ENCODE measurements around the gene APMAP. TPM values are rescaled to one million over a fixed set of nuclear protein-coding genes. Genes with fewer than 3 reads are reported as not detected.
A peak's percentile ranks its signal among the peaks of the same experiment; 100 is the strongest.

APMAP gene
- total and polyA plus RNA-seq, 4 donors = 132 to 378 (median 234) TPM

DNA sequence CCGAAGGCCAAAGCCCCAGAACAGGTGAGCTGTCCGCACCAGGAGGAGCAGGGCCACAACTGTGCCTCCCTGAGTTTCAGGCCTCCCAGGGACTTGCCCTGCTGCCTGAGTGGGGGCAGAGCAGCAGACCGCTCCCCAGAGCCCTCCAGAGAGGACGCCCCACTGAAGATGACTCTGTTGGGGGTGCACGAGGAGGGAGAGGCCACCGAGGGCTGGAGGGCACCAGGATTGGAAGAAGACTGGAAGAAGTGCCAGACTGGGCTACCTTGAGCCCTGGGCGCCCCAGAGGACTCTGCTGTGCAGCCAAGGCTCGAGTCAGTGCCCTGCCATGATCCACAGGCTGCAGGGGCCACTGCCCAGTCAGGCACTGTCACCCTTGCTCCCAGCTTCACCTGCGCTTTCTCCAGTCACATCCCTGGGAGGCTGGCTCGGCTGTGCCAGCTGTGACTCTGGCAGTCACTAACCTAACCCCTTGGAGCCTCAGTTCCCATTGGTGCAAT is 32.2 kb downstream of the APMAP start:
- 95% methylated on average over 10 of the region's 10 CpGs for WGBS
- no peaks in the 10 kb centered on the region for H3K27me3 ChIP-seq (ENCODE audit: control insufficient read depth in 4 of 4, insufficient read depth in 4 of 4, low read length in 3 of 4)
- peak; percentile 17 for DNase-seq (ENCODE audit: low spot score)
- H3K9ac ChIP-seq (ENCODE audit: low read depth in 1 of 2, low read length in 2 of 2) = no peak overlapping the region
- H3K4me3 ChIP-seq (ENCODE audit: low read depth in 1 of 3, low read length in 3 of 3) = no peak overlapping the region
- peak overlapping the region in 1 of 2 donors; percentile 47 for H3K27ac ChIP-seq (ENCODE audit: low read depth in 1 of 2, low read length in 2 of 2)
- TF ChIP-seq FOXA1 (IDR thresholded peaks at IDR 0.05) (no peak), HNF4A (conservative IDR thresholded peaks at IDR 0.05) (no peak), GABPA (IDR thresholded peaks at IDR 0.05 in 1 of 2, conservative IDR thresholded peaks at IDR 0.05 in 1 of 2) (no peak), RAD21 (IDR thresholded peaks at IDR 0.05) (no peak), ZBTB33 (IDR thresholded peaks at IDR 0.05) (no peak), HNF4G (IDR thresholded peaks at IDR 0.05) (no peak), ATF3 (IDR thresholded peaks at IDR 0.05) (no peak), RXRA (IDR thresholded peaks at IDR 0.05) (no peak), SP1 (IDR thresholded peaks at IDR 0.05) (no peak), FOXA2 (IDR thresholded peaks at IDR 0.05) (no peak), YY1 (IDR thresholded peaks at IDR 0.05) (no peak), JUND (IDR thresholded peaks at IDR 0.05) (no peak), CTCF (IDR thresholded peaks at IDR 0.05; ENCODE audit: low read depth, low read length, missing input control) (no peak), NR2F2 (IDR thresholded peaks at IDR 0.05) (no peak), TAF1 (conservative IDR thresholded peaks at IDR 0.05) (no peak)
- TF ChIP-seq, protein P1, sequence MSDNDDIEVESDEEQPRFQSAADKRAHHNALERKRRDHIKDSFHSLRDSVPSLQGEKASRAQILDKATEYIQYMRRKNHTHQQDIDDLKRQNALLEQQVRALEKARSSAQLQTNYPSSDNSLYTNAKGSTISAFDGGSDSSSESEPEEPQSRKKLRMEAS (IDR thresholded peaks at IDR 0.05) = no peak
- TF ChIP-seq, protein P2, sequence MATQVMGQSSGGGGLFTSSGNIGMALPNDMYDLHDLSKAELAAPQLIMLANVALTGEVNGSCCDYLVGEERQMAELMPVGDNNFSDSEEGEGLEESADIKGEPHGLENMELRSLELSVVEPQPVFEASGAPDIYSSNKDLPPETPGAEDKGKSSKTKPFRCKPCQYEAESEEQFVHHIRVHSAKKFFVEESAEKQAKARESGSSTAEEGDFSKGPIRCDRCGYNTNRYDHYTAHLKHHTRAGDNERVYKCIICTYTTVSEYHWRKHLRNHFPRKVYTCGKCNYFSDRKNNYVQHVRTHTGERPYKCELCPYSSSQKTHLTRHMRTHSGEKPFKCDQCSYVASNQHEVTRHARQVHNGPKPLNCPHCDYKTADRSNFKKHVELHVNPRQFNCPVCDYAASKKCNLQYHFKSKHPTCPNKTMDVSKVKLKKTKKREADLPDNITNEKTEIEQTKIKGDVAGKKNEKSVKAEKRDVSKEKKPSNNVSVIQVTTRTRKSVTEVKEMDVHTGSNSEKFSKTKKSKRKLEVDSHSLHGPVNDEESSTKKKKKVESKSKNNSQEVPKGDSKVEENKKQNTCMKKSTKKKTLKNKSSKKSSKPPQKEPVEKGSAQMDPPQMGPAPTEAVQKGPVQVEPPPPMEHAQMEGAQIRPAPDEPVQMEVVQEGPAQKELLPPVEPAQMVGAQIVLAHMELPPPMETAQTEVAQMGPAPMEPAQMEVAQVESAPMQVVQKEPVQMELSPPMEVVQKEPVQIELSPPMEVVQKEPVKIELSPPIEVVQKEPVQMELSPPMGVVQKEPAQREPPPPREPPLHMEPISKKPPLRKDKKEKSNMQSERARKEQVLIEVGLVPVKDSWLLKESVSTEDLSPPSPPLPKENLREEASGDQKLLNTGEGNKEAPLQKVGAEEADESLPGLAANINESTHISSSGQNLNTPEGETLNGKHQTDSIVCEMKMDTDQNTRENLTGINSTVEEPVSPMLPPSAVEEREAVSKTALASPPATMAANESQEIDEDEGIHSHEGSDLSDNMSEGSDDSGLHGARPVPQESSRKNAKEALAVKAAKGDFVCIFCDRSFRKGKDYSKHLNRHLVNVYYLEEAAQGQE (IDR thresholded peaks at IDR 0.05) = no peak
- peaks cover 0 to 2% (median 0%) of the 10 kb centered on the region in 4 donors for H3K4me1 ChIP-seq (ENCODE audit: control insufficient read depth in 4 of 4, insufficient read depth in 4 of 4, low read length in 3 of 4)
- H3K36me3 ChIP-seq (ENCODE audit: control insufficient read depth in 4 of 4, insufficient read depth in 3 of 4, low read depth in 1 of 4, low read length in 3 of 4) = peaks cover 32 to 83% (median 75%) of the 10 kb centered on the region in 4 donors
- H3K9me3 ChIP-seq (ENCODE audit: control insufficient read depth in 4 of 4, low read length in 3 of 4) = no peaks in the 10 kb centered on the region

Data from liver (tissue), 9 donors.